ENCODE results near the gene FOXN3.
"Not testable (repeated sequence)": the region's sequence is repeated elsewhere in the genome, so short reads cannot be mapped to it uniquely, and the experiment has no call there.

FOXN3 gene

DNA sequence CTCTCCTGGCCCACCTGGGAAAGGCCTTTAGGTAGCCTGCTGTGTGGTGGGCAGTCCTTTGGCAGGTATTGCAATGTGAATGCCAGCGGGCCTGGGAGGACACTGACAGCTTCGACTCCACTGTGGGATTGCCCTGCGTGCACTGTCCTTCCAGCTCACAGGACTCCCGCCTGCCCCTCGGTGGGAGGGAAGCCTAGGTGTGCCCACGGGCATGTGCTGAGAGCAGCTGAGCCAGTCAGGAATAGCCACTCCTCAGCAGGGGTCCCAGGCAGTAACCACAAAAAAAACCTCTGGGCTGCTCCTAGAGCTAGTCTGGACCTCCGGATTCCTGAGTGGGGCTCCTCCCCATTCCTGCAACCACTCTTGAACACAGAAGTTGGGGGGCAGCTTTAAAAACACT, 278.2 kb downstream of the FOXN3 start:
- H3K4me3 ChIP-seq (ENCODE audit: low read depth, low read length), result no peak overlapping the region
- no peak for DNase-seq (ENCODE audit: low read depth)

DNA sequence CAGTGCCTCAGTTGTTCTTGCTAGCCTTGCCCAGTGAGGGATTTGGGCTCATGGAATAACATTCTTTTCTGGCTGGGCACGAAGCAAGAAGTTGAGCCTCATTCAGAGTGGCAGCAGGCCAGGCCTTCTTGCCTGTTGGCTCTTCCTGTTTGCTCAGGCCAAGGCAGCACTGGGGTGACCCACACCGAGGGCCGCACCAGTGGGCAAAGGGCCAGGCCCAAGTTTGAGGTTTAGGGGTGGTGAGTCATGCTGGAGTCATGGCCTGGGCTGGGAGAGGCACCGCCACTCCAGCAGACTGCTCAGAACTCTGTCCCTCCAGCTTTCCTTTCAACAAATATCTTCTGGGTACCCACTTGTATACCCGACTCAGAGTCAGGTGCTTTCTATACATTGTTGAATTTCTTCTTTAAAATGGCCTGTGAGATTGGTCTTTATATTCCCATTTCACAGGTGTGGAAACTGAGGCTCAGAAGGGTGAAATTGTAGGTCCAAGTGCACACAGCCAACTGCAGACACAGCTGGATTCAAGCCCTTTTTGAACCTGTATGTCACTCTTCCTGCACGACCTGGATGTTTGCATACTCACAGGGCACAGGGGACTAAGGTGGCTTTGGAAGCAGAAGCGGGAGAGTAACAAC, 279.4 kb downstream of the FOXN3 start:
- peak; percentile 70 for DNase-seq (ENCODE audit: low read depth)
- no peak overlapping the region for H3K4me3 ChIP-seq (ENCODE audit: low read depth, low read length)

DNA sequence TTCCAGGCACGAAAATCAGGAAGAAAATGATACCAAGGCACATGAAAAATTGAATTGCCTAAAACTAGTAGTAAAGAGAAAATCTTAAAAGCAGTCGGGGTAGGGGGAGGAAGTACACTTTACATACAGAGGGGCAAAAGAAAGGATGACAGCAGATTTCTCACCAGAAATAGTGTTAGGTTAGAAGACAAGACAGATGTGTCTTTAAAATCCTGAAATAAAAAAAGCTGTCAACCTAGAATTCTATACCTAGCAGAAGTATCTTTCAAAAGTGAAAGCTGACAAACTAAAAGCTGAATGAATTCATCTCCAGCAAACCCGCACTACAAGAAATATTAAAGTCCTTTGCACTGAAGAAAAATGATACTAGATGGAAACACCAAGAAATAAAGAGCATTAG, 280.4 kb downstream of the FOXN3 start:
- DNase-seq (ENCODE audit: low read depth), result no peak
- no peak overlapping the region for H3K4me3 ChIP-seq (ENCODE audit: low read depth, low read length)

DNA sequence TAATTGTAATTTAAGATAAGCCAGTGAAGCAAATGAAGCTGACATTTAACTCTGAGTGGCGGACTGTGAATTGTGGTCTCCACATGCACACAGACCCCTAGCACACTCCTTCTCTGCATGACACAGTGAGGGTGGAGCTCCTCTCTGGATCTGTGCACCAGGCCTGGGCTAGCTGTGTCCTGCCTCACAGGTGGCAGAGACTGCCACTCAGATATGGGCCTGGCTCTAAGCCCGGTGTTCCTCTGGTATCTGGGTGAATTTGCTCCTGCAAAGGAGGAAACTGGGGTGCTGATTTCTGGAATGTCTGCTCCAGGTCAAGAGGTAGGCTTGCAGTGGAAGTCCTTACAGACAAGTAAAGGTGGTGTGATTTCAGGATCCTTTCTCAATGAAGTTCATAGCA, 282.4 kb downstream of the FOXN3 start:
- DNase-seq (ENCODE audit: low read depth), result no peak
- H3K4me3 ChIP-seq (ENCODE audit: low read depth, low read length), result no peak overlapping the region

DNA sequence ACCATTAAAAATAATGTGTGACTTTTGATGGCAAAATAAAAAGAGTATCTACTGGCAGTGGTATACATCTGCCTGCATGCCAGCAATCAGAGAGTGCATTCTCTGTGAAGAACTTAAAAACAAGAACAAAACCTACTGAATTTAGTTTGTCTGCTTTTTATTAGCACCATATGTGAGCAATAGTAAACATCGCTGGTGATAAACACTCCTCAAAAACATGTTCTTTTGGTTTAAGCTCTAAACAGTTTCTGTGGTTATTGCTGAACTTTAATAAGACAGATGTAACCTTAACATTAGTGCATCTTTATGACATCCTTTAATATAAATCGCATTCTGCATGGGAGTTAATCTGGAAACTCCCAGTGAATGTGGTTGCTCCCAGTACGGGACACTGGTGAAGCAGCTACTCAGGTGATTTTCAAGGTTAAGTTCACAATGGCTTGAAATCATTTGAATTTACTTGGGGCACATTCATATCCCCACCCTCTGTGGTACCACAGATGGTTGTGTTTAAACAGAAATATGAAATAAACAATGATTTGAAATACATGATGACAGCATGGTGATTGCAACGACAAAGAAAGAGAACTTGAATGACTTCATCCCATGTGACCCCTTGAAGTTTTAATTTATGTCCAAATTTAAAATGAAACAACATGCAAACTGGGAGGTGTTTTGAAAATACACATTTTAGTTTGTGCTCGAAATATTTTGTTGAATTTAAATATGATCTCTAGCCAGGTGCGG, 285.9 kb downstream of the FOXN3 start:
- no peak overlapping the region for H3K4me3 ChIP-seq (ENCODE audit: low read depth, low read length)
- DNase-seq (ENCODE audit: low read depth), result no peak

DNA sequence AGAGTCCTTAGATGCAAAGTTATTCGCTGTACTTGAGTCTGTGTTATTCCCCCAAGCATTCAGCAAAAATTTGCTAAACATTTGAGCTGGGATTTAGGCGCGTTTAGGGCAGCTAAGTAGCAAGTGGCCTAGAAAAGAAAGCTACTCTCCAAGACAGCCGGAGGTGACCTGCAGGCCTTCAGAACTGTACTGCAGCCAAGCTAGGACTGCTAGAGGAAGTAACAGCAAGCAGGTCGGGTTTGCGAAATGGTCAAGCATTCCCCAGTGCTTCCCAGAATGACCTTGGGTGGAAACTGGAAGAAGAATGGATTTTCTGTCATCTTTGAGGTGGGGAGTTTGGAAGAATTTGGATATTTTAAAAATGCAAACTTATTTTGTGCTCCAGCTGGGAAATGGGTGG, 287.5 kb downstream of the FOXN3 start:
- DNase-seq (ENCODE audit: low read depth), result no peak
- H3K4me3 ChIP-seq (ENCODE audit: low read depth, low read length), result no peak overlapping the region

DNA sequence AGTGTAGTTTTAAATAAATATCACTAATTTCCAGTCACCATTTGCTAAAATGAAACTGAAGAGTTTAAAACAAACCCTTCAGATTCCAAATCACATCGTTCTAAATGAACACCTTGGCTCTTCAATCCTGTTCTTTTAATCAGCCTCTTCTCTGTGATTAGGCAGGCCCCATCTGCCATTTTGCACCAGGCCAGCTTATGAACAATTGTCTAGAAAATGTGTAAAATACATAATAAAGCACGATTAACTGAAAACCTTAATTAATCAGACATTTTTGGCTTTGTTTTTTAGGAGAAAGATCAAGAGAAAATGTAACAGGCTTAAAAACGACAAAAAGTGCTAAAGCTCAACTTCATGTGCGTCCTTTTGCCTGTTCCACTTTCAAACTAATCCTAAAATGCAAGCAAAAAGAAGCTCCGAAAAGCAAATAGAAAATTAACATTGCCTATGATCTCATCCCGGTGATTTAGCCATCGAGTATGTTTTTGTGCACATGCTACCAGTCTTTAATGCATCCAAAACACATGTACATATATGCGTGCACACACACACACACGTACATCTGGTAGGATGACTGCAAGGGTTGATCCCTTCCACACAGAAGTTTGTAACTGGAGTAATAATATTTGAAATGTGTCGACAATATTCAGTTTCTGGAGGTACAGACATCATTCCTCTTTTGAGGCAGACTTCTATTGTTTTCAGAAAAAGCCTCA, 288.6 kb downstream of the FOXN3 start:
- no peak for DNase-seq (ENCODE audit: low read depth)
- no peak overlapping the region for H3K4me3 ChIP-seq (ENCODE audit: low read depth, low read length)

DNA sequence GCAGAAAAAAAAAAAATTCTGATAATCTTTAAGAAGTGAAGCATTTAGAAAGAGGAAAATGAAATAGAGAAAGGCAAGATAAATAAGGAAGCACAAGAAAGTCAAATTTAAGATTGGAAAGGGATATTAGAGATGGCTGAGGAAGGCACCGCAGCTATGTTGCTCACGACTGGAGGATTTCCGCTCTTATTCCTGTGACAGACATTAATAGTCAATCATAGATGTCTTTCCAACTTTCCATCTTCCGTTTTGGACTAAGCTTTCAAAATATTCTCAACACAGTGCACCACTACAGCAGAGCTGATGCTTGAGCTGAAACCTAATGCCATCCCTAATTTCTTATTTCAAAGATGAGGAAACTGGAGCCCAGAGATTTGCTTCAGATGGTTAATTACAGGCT, 290.6 kb downstream of the FOXN3 start:
- no peak overlapping the region for H3K4me3 ChIP-seq (ENCODE audit: low read depth, low read length)
- DNase-seq (ENCODE audit: low read depth), result no peak

DNA sequence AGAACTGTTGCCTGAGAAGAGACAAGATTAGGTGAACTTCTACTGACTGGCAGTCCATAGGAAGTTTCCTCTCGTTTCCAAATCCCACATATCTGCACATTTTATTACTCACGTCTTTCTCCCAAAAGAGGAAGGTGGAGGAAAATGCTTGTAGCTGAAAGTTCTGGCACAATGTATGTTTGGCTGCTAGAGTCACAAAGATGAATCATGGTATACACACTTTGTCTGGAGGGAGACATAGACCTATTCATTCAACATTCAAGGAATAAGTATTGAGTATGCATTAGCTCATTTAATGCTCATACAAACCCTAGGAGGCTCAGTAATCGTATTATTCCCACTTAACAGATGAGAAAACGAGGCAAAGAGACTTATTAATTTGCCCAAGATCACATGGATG, 291.8 kb downstream of the FOXN3 start:
- no peak for DNase-seq (ENCODE audit: low read depth)
- no peak overlapping the region for H3K4me3 ChIP-seq (ENCODE audit: low read depth, low read length)

DNA sequence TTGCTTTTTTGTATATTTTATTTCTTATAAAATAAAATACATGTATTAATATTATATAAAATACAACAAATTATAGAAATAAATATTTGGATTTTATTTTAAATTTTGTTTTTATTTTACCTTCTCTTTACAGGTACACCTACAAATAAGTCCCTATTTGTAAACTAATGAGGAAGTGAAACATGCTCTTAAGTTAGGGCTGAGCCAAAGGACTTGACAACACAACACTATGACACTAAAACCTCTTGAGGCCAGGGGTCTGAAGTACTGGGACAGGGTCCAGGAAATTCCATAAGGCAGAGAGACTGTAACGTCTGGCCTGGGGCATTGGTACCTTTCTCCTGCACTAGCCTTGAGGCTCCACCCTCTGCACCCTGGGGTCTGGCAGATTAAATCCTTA, 293.2 kb downstream of the FOXN3 start:
- H3K4me3 ChIP-seq (ENCODE audit: low read depth, low read length), result no peak overlapping the region
- DNase-seq (ENCODE audit: low read depth), result no peak

DNA sequence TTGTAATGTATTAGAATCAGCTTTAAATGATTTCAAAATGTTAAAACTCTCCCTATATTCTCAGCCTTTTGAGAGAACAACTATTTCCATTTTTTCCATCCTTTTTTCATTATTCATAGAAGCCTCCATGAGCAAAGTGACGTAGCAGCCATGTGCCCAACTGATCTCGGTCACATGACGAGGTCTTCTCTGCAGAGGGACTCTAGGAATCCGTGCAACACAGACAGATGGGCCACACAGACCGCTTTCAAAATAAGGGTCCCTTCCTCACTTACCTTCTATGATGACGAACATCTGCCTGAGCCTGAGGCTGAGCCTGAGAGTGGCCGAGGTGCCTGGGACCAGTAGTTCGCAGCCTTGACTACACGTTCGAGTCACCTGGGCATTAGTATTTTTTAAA, 293.8 kb downstream of the FOXN3 start:
- no peak overlapping the region for H3K4me3 ChIP-seq (ENCODE audit: low read depth, low read length)
- no peak for DNase-seq (ENCODE audit: low read depth)

DNA sequence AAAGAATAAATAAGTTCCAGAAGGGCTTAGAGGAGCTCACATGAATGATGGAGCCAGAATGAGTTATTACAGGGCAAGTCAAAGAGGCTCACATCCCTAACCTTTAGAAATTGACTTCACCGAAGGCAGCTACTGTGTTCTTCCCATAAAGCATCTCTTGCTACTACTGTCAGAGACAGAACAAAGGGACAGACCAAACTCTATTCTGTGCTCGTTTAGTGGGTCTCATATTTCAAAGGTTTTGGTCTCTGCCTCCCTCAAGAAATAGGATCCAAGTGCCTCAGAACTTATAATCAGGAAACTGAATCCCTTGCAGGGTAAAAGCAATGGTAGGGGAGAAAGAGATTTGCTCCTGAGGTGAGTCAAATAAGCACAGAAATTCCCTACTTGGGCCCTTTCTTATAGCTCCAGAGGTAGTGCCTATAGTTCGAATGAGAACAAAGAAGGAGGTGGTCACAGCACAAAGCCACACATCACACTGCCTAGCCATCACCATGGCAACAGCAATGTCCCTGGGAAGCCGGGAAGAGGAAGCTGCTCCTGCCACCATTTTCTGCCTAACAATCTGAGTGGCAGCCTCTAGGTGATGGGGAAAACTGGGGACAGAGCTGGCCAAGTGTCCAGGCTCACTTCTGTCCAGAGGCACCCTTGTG, 294.9 kb downstream of the FOXN3 start:
- no peak for DNase-seq (ENCODE audit: low read depth)
- H3K4me3 ChIP-seq (ENCODE audit: low read depth, low read length), result no peak overlapping the region

DNA sequence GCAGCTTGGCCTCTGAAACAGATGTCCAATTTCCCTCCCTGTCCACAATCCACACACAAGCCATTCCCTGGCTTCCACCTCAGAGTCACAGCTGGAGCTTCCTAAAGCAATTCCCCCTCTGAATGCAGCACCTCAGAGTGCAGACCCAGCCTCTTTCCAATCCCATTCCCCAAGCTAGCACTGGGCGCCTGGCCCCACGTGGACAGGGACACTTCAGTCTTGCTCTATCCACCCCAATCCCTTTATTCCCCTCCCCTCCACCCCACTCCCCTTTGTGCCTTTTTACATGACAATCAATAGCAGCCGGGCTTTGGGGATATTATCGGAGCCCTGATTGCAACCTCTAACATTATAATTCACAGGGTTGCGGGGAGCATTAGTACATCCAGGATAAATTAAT, 300.0 kb downstream of the FOXN3 start:
- H3K4me3 ChIP-seq (ENCODE audit: low read depth, low read length), result no peak overlapping the region
- no peak for DNase-seq (ENCODE audit: low read depth)

DNA sequence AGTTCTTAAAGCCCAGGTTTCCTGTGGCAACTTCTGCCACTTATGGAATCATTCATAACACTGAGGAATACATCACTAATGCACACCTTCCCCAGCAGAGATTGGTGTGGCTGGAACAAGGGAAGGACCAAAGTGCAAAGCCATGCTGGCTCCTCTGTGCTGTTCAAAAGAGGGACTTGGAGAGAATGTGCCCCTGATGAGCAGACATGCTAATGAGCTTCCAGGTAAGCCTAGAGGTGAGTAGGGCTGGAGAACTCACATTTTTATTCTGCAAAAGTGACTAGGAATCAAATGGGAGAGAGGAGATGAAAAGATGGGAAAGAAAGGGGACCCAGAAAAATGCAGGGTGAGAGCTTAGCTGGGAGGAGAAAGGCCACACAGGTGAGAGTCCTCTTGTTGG, 302.9 kb downstream of the FOXN3 start:
- no peak overlapping the region for H3K4me3 ChIP-seq (ENCODE audit: low read depth, low read length)
- no peak for DNase-seq (ENCODE audit: low read depth)

DNA sequence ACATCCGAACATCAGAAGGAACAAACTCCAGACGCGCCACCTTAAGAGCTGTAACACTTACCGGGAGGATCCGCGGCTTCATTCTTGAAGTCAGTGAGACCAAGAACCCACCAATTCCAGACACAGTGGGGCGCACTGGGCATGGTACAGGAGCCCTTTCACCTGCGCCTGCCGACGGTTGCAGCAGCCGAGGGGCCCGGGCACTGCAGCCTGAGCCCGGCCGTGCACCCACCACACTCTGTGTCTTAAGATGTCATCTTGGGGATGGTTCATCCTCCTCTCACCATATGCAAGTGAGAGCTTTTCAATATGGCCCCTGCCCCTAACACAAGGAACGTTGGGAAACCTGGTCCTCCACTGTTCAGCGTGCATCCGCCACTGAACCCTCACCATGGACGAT, 304.3 kb downstream of the FOXN3 start:
- no peak for DNase-seq (ENCODE audit: low read depth)

DNA sequence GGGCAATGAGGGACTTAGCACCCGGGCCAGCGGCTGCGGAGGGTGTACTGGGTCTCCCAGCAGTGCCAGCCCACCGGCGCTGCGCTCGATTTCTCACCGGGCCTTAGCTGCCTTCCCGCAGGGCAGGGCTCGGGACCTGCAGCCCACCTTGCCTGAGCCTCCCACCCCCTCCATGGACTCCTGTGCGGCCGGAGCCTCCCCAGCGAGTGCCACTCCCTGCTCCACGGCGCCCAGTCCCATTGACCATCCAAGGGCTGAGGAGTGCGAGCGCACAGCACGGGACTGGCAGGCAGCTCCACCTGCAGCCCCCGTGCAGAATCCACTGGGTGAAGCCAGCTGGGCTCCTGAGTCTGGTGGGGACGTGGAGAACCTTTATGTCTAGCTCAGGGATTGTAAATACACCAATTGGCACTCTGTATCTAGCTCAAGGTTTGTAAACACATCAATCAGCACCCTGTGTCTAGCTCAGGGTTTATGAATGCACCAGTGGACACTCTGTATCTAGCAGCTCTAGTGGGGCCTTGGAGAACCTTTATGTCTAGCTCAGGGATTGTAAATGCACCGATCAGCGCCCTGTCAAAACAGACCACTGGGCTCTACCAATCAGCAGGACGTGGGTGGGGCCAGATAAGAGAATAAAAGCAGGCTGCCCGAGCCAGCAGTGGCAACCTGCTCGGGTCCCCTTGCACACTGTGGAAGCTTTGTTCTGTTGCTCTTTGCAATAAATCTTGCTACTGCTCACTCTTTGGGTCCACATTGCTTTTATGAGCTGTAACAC, 305.1 kb downstream of the FOXN3 start:
- H3K4me3 ChIP-seq (ENCODE audit: low read depth, low read length); DNase-seq (ENCODE audit: low read depth): not testable (repeated sequence)

More for the DNA sequence above, 304.3 kb downstream of the FOXN3 start:
- no peak overlapping the region for H3K4me3 ChIP-seq (ENCODE audit: low read depth, low read length)

DNA sequence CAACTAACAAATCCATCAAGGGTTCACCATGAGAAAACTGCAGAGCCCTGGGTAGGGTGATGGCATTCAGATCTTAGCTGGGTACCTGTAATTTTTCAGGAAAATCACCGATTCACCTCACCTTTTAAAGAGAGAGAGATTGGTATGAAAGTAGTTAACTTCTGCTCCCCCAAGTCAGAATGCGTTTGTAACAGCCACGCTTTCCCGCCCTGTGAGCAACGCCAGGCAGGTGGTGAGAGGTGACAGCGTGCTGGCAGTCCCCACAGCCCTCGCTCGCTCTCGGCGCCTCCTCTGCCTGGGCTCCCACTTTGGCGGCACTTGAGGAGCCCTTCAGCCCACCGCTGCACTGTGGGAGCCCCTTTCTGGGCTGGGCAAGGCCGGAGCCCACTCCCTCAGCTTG, 305.8 kb downstream of the FOXN3 start:
- DNase-seq (ENCODE audit: low read depth); H3K4me3 ChIP-seq (ENCODE audit: low read depth, low read length): not testable (repeated sequence)

DNA sequence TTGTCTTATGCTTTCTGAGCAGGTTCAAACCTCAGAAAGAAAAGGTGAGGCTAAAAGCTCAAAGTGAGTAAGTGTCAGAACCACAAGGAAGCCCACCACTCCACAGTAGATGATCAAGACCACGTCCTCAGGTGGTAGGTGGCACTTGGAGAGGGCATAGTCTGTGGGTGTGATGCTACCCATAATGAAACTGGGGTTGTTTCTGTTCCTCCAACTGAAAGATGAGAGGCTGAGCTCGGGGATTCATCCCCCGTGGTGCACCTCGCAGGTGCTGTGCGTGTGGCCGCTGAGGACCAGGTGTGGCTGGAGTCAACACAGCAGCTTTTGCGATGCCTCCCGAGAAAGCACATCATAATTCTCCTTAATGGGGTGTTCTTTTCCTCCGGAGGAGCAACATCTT, 306.9 kb downstream of the FOXN3 start:
- DNase-seq (ENCODE audit: low read depth), result no peak
- no peak overlapping the region for H3K4me3 ChIP-seq (ENCODE audit: low read depth, low read length)

DNA sequence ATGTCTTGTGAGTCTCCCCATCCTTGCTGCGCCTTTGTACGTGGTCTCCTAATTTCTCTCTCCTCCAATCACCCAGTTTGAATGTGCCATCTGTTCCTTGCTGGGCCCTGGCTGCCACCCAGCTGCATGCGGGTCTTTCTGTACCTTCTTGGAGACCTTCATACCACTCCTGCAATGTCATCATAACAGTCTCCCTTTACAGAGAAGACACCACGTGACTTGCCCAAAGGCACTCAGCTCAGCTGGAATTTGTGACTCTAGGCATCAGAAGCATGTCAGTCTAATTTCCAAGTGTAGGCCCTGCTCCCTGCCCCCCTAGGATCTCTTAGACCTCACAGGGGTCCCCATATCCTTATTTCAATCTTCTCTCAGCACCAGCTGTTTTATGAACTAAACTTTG, 308.4 kb downstream of the FOXN3 start:
- no peak overlapping the region for H3K4me3 ChIP-seq (ENCODE audit: low read depth, low read length)
- no peak for DNase-seq (ENCODE audit: low read depth)

DNA sequence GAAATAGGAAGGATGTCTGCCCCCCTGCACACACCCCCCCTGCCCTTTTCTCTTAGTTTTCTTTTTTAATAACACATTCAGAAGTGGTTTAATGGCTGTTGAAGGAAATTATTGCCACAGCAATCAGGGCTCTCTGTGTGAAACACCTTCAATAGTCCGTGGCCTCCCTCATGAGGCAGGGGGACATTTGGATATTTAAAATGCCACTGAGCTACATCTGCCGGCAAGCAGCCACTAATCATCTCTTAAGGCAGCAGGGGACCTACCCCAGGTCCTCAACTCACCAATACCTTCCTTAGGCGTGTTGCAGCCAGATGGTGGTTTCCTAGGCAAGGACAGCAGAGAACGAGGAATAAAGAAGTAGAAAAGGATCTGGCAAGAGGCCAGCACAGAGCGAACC, 309.4 kb downstream of the FOXN3 start:
- DNase-seq (ENCODE audit: low read depth), result no peak
- H3K4me3 ChIP-seq (ENCODE audit: low read depth, low read length), result no peak overlapping the region
